ENCODE data around the gene DOK4. TPM values are rescaled to one million over a fixed set of nuclear protein-coding genes. Genes with fewer than 3 reads are reported as not detected.

DOK4 gene
- total RNA-seq, 1 experiment from 2014 or later: 9.6 TPM

DNA sequence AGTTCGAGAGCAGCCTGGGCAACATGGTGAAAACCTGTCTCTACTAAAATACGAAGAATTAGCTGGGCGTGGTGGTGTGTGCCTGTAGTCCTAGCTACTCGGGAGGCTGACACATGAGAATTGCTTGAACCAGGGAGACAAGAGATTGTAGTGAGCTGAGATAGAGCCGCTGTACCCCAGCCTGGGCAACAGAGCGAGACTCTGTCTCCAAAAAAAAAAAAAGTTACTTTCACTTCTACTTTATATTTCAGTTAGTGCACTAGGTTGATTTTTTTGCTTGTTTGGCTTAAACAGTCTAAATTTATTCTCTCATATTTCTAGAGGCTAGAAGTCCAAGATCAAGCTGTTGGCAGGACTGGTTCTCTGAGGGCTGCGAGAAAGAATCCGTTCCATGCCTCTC, 36.7 kb upstream of the DOK4 start:
- no peak for DNase-seq (ENCODE audit: extremely low read depth, low read depth)

DNA sequence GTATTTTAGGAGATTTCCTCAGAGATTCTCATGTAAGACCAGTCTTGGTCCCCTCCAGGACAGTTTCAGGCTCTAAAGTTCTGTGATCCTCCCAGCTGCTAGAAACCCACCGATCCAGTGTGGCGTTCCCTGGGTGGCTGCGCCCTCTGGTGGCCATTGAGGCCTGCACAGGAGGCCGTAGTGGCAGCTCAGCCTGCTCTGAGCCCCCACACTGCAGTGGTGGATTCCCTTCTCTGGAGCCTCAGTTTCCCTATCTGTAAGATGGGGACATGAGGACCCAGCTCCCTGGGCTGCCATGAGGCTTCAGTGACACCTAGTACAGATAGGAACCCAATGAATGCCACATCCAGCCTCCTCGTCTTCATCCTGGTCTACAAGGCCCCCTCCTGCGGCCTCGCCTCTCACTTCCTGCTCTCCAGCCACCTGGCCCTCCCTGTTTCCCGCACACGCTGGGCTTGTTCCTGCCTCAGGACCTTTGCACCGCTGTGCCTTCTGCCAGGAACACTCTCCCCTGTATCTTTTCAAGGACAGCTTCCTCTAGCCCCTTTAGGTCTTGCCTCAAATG, 33.6 kb upstream of the DOK4 start:
- DNase-seq (ENCODE audit: extremely low read depth, low read depth): peak; percentile 73

DNA sequence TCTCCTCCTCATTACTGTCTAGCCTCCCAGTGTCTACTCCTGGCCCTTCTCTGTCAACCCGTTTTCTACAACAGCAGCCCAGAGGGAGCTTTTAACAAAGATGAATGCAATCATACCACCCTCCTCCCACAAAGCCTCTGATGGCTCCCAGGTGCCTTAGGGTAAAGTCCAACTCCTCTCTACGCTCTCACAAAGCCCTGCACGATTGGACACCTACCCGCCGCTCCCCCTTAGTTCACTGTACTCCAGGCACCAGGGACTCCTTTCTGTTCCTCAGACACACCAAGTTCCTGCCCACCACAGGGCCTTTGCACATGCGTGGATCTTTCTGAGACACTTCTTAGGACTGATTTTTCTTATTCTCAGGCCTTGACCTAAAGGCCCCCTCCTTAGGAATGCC, 32.6 kb upstream of the DOK4 start:
- DNase-seq (ENCODE audit: extremely low read depth, low read depth): no peak

DNA sequence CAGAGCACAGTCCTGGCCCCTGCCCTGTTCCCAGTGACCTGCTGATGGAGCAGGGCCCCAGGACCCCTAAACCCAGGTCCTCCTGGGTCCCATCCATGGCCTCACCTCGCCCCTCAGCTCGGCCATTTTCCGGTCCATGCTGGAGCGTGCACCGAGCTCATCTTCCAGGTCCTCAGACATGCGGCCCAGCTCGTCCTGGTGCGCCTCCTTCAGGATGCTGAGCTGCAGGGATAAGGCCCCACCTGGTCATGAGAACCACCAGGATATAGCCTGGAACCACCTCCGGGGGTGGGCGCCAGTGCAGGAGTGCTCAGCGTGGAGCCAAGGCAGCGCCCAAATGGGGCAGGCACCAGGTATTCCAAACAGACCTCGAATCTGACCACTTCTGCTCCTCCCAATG, 32.2 kb upstream of the DOK4 start:
- no peak for DNase-seq (ENCODE audit: extremely low read depth, low read depth)

DNA sequence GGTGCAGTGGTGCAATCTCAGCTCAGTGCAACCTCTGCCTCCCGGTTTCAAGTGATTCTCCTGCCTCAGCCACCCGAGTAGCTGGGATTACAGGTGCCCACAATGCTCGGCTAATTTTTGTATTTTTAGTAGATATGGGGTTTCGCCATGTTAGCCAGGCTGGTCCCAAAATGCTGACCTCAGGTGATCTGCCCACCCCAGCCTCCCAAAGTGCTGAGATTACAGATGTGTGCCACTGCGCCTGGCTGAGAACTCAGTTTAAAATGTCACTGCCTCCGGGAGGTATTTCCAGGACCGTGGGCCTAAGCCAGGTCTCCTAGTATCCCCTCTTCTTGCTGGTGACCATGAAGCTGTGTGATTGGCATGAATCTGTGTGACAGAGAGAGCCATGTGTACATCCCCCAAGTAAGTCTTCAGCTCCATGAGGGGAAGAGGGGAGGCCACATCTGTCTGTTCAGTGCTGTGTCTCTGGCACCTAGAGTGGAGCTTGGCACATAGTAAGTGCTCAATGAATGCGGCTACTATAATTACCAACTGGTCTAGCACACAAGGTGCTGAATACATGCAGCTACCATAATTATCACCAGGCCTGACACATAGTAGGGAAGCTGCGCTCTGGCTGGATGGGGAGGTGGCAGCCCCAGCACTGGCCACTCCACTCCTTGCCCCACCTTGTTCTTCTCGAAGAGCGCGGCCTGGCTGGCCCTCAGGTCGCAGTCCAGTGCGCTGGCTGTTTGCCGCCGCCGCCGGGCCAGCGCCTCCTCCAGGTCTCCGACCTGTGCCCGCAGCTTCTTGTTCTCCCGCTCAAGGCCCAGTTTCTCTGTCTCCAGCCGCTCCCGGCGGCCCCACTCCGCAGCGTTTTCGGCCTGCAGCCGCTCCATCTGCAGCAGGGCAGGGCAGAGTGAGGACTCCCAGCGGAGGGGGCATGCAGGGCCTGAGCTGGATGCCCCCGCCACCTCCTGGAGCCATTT, 31.4 kb upstream of the DOK4 start:
- no peak for DNase-seq (ENCODE audit: extremely low read depth, low read depth)

DNA sequence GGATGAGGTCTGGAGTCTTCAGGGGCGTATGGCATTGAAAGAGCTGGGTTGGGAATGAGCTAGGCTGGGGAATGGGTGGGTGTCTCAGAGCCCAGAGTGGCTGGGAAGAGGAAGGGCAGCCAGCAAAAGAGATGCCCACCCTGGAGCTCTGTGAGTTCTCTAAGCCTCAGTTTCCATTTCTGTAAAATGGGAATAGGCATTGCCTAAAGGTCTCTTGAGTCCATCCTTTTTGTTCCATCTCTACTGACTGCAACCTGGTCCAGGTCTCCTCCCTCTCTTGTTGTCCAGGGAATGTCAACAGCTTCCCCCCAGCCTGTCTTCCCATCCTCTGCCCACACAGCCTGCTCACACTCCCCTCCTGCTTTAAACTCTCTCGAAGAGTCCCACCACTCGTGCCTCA, 30.5 kb upstream of the DOK4 start:
- no peak for DNase-seq (ENCODE audit: extremely low read depth, low read depth)

DNA sequence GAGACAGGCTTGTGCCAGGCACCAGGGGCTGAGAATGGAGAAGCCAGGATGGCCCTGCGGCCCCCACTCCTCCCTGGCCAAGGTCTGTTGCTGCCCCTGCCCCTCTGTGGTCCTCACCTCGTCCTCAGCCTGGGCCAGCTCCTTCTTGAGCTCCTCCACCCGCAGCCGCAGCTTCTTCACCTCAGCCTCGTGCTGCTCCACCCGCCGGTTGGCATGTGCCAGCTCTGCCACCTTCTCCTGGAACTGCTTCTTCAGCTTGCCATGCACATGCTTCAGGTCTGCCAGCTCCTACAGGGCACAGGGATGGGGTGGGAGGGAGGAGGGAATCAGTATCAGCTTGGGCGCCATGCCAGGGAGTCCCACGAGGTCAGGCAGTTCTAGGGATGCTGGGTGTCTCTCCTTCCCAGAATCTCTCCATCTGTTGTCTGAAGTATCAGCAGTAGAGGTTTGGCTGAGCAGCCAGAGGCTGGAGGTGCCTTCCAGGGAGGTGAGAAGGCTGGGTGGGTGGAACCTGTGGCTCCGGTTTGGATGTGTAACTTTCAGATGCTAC, 30.0 kb upstream of the DOK4 start:
- DNase-seq (ENCODE audit: extremely low read depth, low read depth): no peak

DNA sequence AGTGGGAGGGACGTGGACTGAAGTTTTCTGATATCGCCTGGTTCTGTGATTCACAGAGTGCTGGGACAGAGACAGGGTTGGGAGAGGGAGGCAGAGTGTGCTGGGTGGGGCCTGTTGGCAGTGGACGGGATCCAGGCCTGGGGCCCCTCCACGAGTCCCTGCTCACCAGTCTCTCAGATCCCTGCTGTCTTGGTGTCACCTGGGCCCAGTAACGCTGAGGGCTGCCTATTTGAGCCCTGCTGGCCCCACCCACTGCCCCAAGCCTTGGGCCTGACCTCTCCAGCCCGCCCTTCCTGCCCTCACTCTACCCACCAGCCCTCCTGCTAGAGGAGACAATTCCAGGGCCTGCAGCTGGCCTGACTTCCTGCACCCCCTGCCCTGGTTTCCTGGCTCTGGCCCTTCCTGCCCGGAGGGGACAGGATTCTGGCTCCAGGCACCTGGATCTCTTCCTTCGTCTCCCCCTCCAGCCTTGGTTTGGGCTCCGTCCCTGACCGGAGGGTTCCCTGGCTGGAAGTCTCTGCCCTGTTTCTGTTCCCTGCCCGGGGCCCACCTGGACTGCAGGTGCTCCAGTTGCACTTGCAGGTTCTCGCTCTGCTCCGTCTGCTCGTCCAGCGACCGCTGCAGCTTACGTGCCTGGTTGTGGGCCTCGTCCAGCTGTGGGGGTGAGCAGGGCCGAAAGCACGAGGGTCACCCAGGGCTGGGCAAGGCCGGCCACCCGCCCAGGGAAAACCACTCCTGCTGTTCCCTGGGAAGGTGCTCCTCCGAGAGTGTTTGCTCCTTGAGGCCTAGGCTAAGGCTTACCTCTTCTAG, 28.7 kb upstream of the DOK4 start:
- no peak for DNase-seq (ENCODE audit: extremely low read depth, low read depth)

DNA sequence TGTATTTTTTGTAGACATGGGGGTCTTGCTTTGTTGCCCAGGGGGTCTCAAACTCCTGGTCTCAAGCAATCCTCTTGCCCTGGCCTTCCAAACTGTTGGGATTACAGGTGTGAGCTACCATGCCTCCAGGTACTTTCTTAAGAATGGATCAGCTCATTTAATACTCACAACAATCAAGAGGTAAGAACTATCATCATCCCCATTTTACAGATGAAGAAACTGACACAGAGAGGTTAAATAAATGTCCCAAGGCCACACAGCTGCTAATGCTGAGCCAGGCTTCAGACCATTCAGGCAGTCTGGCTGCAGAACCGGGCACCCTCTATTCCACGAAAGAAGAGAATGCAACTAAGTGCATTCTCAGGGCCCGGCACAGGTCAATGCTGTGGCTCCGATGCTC, 28.1 kb upstream of the DOK4 start:
- DNase-seq (ENCODE audit: extremely low read depth, low read depth): no peak

DNA sequence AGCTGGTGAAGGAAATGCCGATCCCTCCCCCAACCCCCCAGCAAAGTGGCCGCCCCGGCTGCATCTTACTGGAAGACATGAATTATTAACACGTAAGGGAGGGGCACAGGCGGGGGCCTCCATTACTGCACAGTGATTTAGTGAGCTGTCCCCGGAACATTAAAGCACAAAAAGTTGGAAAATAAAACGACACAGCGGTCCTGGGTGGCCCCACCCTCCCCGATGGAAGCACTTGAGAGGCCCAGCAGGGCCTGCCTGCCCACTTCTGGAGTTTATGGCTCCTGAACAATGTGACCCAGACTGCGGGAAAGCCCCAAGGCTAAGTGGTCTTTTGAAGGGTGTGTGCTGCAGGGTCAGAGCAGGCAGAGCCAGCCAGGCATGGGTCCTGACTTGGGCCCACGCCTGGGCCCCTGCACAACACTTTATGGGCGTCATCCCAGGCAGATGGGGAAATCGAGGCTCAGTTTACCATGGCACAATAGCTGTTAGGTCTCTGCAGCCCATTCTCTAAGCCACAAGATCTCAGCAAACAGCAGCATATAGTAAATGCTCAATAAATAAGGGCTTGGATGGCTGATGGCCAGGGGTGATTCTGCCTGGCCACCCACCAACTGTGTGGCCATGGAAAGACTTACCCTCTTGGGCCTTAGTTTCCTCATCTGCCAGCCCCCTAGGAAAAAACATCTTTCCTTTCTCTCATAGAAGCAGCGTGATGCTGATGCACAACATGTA, 27.2 kb upstream of the DOK4 start:
- no peak for DNase-seq (ENCODE audit: extremely low read depth, low read depth)

DNA sequence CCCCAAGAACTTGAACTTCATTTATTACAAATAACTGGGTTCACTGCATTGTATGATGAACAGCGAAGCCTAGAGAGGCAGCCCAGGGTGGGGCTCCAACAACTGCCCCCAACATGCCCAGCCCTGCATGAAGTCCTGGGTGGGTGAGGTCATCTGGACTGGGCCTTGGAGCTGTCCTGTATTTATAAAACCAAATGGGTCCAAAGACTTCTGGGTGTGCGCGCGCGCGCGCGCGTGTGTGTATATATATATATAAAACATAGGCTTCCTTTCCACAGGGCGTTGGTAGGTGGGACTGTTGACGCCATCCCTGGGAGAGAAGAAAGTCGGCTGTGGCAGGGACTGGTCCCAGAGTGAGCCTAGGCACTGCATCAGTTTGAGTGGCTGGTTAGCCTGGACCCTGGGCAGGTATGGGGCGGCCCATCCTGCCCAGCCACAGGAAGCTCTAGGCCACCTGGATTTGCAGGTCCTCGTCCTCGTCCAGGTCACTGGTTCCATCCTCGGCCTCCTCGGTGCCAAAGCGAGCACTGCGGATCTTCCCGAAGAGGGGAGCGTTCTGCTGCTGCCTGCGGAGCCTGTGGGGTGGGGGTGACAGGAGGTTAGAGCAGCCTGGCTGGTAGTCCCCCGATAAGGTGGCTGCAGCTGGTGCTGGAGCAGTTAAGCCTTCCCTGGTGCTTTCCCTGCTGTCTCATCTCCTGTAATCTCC, 26.2 kb upstream of the DOK4 start:
- no peak for DNase-seq (ENCODE audit: extremely low read depth, low read depth)

DNA sequence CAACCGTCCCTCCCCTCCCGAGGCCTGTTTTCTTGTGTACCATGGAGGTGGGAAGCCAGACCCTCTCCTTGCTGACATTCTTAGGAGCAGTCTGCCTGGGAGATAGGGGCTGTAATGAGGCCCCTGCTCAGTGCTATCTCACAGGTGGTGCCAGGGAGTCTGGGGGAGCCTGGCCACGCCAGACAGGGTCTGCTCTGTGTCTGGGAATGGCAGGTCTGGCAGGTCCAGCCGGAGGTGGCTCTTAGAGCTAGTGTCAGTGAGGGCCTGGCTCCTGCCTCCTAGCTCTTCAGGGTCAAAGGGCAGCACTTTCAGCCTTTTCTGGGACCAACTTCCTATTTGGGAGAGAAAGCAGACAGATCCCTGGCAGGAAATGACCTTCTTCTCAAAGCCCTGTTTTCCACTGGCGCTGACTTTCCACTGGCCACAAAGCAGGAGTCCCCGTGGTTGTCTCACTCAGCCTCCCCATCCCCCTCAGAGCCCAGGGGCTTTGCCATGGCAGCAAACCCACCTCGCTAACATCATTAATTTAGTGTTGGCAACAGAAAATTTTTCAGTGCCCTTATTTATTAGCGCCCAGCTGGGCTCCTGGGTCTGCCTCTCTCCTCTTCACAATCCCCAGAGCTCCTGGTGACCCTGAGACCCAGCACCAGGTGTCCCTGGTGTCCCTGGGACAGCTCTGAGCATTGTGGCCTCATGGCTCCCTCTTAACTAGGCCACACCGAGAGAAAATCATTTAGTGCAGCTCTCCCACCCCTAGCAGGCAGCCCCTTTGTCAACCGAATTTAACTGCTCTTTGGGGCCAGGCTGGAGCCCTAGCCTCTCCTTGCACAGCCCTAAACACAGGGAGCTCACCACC, 24.0 kb upstream of the DOK4 start:
- DNase-seq (ENCODE audit: extremely low read depth, low read depth): no peak

DNA sequence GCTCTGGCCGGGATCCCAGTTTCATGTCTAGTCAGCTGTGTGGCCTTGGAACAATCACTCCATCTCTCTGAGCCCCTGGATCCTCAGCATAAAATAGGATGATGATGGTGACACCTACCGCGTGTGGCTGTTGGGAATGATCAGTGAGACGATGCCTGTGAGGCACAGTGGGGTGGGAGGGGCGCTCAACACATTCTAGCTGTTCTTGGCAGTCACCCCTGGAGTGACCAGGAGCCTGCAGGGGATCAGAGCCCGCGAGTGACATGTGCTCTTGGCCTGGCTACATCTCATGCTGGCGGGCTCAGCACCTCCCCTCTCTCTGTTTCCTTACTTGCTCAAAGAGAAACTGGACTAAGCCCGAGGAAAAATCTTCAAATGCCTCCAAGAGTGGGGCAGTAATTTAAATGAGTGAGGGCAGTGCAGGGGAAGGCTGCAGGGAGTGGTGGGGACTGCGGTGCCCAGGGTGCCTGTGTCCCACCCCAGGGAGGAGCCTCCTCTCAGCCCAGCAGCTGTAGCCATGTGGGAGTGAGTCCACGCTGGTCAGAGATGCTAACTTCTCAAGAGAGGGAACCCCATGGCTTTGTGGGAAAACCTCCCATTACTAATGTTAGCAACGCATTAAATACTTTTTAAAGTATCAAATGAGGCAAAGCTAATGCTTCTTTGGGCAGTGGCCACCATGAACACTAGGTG, 23.1 kb upstream of the DOK4 start:
- no peak for DNase-seq (ENCODE audit: extremely low read depth, low read depth)

DNA sequence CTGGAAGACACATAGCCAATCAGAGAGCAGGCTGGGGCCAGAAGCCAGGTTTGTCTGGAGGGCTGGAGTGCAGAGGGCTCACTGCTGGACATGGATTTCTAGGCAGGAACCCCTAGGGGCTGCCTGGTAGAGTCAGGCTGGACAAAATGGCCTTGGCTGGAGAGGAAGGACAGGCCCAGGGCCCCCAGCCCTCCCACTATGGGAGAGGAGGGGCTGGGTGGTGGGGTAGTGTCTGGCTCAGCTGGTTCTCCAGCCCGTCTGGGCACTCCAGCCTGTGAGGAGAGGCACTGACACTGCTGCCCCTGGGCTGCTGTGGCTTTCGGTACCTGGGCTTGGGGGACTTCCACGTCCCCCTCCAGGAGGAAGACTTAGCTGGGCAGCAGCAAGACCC, 21.7 kb upstream of the DOK4 start:
- DNase-seq (ENCODE audit: extremely low read depth, low read depth): no peak

DNA sequence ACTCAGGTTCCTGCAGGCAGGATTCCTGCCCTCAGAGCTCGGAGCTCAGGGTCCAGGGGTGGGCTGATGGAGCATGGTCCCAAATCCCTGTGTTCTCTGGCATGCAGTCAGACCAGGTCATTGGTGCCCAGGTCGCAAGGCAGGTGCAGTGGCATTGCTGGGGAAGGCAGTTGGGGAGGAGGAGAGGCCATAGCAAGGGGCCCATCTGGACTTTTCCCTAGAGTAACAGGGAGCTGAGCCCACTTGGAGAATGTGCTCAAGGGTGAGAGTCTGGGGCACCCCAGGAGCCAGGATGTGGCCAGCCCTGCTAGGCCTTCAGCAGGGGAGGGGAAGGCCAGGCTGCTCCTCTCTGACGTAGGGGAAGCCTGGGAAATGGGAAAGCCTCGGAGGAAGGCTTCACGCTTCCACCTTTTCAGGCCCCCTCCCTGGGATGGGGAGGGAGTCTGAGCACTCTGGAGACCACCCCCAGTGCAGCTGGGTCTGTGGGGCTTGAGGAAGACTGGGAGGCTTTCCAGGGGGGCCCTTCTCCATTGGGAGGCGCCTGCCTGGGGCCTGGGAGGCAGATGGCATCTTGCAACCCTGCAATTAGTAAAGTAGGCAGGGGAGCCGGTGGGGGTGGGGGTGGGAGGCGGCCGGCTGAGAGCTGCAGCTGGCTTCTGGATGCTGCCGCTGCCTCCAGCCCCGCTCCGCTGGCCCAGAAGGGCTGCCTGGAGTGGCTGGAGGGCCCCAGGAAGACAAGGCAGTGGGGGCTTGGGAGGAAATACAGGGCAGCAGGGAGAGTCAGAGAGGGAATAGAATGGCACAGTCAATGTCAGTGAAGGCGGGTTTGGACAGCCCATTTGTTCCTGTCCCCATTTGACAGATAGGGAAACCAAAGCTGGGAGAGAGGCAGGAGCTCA, 21.1 kb upstream of the DOK4 start:
- no peak for DNase-seq (ENCODE audit: extremely low read depth, low read depth)

DNA sequence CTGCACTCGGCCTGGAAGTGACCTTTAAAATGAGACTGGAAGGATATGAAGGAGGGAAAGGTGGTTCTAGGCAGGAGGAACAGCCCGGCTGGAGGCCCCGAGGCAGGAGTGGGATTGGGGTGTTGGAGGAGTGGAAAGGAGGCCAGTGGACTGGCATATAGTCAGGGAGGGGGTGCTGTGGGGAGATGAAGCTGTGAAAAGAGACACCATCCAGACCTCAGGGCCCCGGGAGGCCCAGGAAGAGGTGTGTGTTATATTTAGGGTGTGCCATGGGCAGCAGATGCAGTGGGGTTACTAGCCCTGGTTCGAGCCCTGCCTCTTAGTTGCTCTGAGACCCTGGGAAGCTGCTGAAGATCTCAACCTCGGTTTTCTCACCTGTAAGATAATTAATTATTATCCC, 18.9 kb upstream of the DOK4 start:
- no peak for DNase-seq (ENCODE audit: extremely low read depth, low read depth)

DNA sequence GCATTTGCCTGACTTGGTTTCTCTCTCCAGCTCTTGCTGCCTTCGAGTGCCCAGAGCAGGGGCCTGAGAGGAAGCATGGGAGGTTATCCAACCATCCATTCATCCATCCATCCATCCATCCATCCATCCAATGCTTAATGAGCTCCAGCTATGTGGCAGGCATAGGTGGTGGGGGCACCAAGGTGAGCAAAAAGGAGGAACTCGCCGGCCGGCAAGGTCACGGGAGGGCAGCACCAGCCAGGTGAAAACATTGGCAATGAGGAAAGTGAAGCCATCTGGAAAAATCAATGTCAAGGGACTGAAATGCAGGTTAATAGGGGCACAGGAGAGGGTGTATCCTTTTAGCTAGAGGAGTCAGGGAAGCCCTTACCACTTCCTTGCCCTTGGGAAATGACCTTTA, 18.2 kb upstream of the DOK4 start:
- no peak for DNase-seq (ENCODE audit: extremely low read depth, low read depth)

All from NCI-H460 (cell line).